Activated naive CD4-positive, alpha-beta T cell treated with anti-CD3 and anti-CD28 coated beads, Interleukin-2, amount 10 ng/mL, durations not matched to agents 7 days and 5 days (primary cell): Measurements from ENCODE around the gene SH3BP2.
A peak's percentile ranks its signal among the peaks of the same experiment; 100 is the strongest.

ENCODE experiments used
- CTCF ChIA-PET: fragments of 350-600 bp; sonication (Branson Sonifier 250); formaldehyde crosslinking; loops from one replicate; lab custom pipeline; 2021; ENCODE audit warnings: antibody characterized with exemption; lab: Charles Lee
- DNase-seq: peaks from one replicate; pipeline ENCODE4 v3.0.0-alpha.2; 2020
- H3K27ac Mint-ChIP-seq: one replicate; pipeline ENCODE4 v1.8.0; 2021; ENCODE audit warnings: mild to moderate bottlenecking, moderate library complexity, mixed read lengths
- H3K27me3 Mint-ChIP-seq: one replicate; pipeline ENCODE4 v1.8.0; 2021; ENCODE audit warnings: mild to moderate bottlenecking, mixed read lengths
- H3K36me3 Mint-ChIP-seq: one replicate; pipeline ENCODE4 v1.8.0; 2021; ENCODE audit warnings: mixed read lengths
- H3K4me1 Mint-ChIP-seq: one replicate; pipeline ENCODE4 v1.8.0; 2021; ENCODE audit warnings: mixed read lengths
- H3K4me3 Mint-ChIP-seq: one replicate; pipeline ENCODE4 v1.8.0; 2021; ENCODE audit warnings: mild to moderate bottlenecking, moderate library complexity, mixed read lengths
- H3K9me3 Mint-ChIP-seq: one replicate; pipeline ENCODE4 v1.8.0; 2021; ENCODE audit warnings: mixed read lengths

SH3BP2 gene

GRCh38 chr4:2859514-2859913 lies 66.6 kb downstream of the SH3BP2 start:
- Mint-ChIP-seq H3K27ac (peak overlapping the region; percentile 62), H3K9me3 (peaks cover 8% of the 10 kb centered on the region), H3K27me3 (no peaks in the 10 kb centered on the region), H3K36me3 (peaks cover 47% of the 10 kb centered on the region), H3K4me1 (peaks cover 59% of the 10 kb centered on the region), H3K4me3 (no peak overlapping the region)
- CTCF ChIA-PET, result no interaction called here
- no peak for DNase-seq

GRCh38 chr4:2860391-2861348 lies 67.8 kb downstream of the SH3BP2 start:
- peaks cover 61% of the 10 kb centered on the region for H3K4me1 Mint-ChIP-seq

GRCh38 chr4:2861631-2862436 lies 68.9 kb downstream of the SH3BP2 start:
- no peak overlapping the region for H3K27ac Mint-ChIP-seq

More at GRCh38 chr4:2860391-2861348, 67.8 kb downstream of the SH3BP2 start:
- DNase-seq, result no peak
- peak overlapping the region; percentile 51 for H3K27ac Mint-ChIP-seq
- H3K4me3 Mint-ChIP-seq, result no peak overlapping the region
- peaks cover 8% of the 10 kb centered on the region for H3K9me3 Mint-ChIP-seq
- peaks cover 39% of the 10 kb centered on the region for H3K36me3 Mint-ChIP-seq
- CTCF ChIA-PET, result no interaction called here
- H3K27me3 Mint-ChIP-seq, result no peaks in the 10 kb centered on the region

GRCh38 chr4:2862528-2862927 lies 69.6 kb downstream of the SH3BP2 start:
- H3K9me3 Mint-ChIP-seq, result peaks cover 8% of the 10 kb centered on the region
- H3K4me3 Mint-ChIP-seq, result no peak overlapping the region
- CTCF ChIA-PET, result interaction anchor here (0.8 kb wide), 1 partner anchor 21 kb away, joined by 3 read pairs; no protein-coding TSS in a partner anchor
- no peak for DNase-seq
- peaks cover 63% of the 10 kb centered on the region for H3K4me1 Mint-ChIP-seq
- H3K27me3 Mint-ChIP-seq, result no peaks in the 10 kb centered on the region
- peaks cover 32% of the 10 kb centered on the region for H3K36me3 Mint-ChIP-seq
- no peak overlapping the region for H3K27ac Mint-ChIP-seq

More at GRCh38 chr4:2861631-2862436, 68.9 kb downstream of the SH3BP2 start:
- Mint-ChIP-seq H3K4me3 (no peak overlapping the region), H3K27me3 (no peaks in the 10 kb centered on the region), H3K4me1 (peaks cover 58% of the 10 kb centered on the region), H3K36me3 (peaks cover 33% of the 10 kb centered on the region), H3K9me3 (peaks cover 8% of the 10 kb centered on the region)
- CTCF ChIA-PET, result interaction anchor here (0.8 kb wide), 1 partner anchor 20 kb away, joined by 3 read pairs; no protein-coding TSS in a partner anchor
- DNase-seq, result no peak

DNA sequence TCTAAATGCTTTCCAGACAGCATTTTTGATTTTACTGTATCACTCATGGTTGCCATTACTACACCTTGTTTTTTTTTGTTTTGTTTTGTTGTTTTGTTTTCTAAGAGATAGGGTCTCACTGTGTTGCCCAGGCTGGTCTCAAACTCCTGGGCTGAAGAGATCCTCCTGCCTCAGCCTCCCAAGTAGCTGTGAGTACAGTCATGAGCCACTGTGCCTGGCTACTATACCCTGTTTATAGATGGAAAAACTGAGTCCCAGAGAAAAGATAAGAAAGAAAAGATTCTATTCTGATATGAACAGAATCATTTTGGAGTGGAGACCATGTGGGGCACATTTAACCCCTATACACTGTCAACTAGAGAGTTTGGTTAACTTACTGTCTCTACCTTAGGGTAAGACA lies 70.8 kb downstream of the SH3BP2 start:
- no peak overlapping the region for H3K27ac Mint-ChIP-seq
- no peak for DNase-seq
- H3K4me3 Mint-ChIP-seq, result no peak overlapping the region
- peaks cover 8% of the 10 kb centered on the region for H3K9me3 Mint-ChIP-seq
- H3K4me1 Mint-ChIP-seq, result peaks cover 57% of the 10 kb centered on the region
- CTCF ChIA-PET, result no interaction called here
- H3K36me3 Mint-ChIP-seq, result peaks cover 25% of the 10 kb centered on the region
- no peaks in the 10 kb centered on the region for H3K27me3 Mint-ChIP-seq

GRCh38 chr4:2865196-2865780 lies 72.4 kb downstream of the SH3BP2 start:
- H3K27ac Mint-ChIP-seq, result no peak overlapping the region
- CTCF ChIA-PET, result no interaction called here

DNA sequence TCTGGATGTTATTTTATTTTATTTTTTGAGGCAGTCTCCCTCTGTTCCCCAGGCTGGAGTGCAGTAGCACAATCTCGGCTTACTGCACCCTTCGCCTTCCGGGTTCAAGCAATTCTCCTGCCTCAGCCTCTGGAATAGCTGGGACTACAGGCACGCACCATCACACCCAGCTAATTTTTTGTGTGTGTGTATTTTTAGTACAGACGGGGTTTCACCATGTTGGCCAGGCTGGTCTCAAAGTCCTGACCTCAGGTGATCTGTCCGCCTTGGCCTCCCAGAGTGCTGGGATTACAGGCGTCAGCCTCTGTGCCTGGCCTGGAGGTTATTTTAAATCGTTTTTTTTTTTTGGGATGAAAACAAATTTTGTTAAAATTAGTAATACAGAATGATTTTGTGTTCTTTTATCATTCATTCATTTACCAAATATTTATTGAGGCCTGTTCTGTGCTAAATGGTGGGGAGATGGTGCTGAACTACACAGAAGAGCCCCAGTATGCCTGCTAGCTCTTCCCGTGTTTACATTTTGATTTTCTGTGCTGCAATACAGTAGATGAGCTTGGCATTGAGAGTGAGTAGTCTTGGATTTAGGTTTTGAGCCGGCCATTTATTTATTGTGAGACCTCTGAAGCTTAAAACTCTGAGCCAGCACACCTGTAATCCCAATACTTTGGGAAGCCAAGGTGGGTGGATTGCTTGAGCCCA lies 73.4 kb downstream of the SH3BP2 start:
- Mint-ChIP-seq H3K36me3 (peaks cover 10% of the 10 kb centered on the region), H3K27ac (no peak overlapping the region), H3K4me3 (no peak overlapping the region), H3K4me1 (peaks cover 34% of the 10 kb centered on the region), H3K9me3 (no peaks in the 10 kb centered on the region), H3K27me3 (no peaks in the 10 kb centered on the region)
- DNase-seq, result no peak
- CTCF ChIA-PET, result interaction anchor here (0.5 to 1.5 kb wide), 2 partner anchors 15 to 263 kb away, joined by 3 read pairs; no protein-coding TSS in a partner anchor

More at GRCh38 chr4:2865196-2865780, 72.4 kb downstream of the SH3BP2 start:
- DNase-seq, result no peak
- peaks cover 40% of the 10 kb centered on the region for H3K4me1 Mint-ChIP-seq
- H3K9me3 Mint-ChIP-seq, result peaks cover 2% of the 10 kb centered on the region
- no peaks in the 10 kb centered on the region for H3K27me3 Mint-ChIP-seq
- peaks cover 14% of the 10 kb centered on the region for H3K36me3 Mint-ChIP-seq
- H3K4me3 Mint-ChIP-seq, result no peak overlapping the region

DNA sequence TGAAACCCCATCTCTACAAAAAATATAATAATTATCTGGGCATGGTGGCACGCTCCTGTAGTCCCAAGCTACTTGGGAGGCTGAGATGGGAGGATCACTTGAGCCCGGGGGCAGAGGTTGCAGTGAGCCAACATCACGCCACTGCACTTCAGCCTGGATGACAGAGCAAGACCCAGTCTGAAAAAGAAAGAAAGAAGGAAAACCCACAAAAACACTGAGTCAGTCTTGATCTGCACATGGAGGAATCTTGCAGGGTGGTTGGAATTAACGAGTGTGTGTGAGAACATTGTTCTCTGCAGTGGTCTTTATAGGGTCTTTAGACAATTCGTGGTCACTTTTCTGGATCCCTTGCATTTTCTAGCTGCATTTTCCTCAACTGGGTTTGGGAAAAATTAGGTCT lies 74.0 kb downstream of the SH3BP2 start:
- peaks cover 14% of the 10 kb centered on the region for H3K36me3 Mint-ChIP-seq
- no peak for DNase-seq
- H3K4me3 Mint-ChIP-seq, result no peak overlapping the region
- H3K27me3 Mint-ChIP-seq, result no peaks in the 10 kb centered on the region
- peaks cover 34% of the 10 kb centered on the region for H3K4me1 Mint-ChIP-seq
- H3K27ac Mint-ChIP-seq, result no peak overlapping the region
- CTCF ChIA-PET, result interaction anchor here (1.5 kb wide), 1 partner anchor 16 kb away, joined by 3 read pairs; no protein-coding TSS in a partner anchor
- H3K9me3 Mint-ChIP-seq, result no peaks in the 10 kb centered on the region

DNA sequence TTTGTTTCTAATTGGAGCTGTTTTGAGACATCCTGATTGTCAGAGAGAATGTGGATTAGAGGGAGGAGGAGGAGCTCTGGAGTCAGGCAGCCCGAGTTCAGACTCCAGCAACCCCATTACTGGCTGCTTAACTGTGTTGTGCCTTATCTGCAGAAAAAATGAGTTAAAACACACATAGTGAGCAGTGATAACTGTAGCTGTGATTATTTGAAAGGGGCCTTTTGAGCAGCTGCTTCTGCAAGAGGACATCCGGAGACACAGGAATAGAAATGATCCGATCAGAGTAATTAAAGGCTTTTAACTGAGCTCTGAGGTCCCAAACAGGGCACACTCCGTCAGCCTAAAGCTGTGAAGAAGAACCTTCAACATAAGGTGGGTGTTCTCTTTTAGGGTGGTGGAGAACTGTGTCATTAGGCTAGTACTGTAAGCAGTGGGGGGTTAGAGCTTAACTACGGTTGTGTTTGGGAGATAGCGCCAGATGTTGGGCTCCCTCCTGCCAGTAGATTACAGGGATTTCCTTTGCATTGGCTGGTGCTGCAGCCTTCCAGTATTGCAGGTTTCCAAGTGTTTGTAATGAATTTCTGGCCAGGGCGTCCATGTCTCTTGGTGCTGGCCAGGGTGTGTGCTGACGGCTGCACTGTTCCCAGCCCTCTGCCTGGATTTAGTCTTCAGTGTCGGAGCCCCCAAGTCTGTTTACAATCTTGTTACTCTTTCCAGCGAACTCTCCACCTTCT lies 75.0 kb downstream of the SH3BP2 start:
- Mint-ChIP-seq H3K9me3 (no peaks in the 10 kb centered on the region), H3K36me3 (peaks cover 15% of the 10 kb centered on the region), H3K4me1 (peaks cover 29% of the 10 kb centered on the region), H3K4me3 (no peak overlapping the region), H3K27me3 (no peaks in the 10 kb centered on the region), H3K27ac (no peak overlapping the region)
- DNase-seq, result no peak
- CTCF ChIA-PET, result interaction anchor here (1.5 kb wide), 1 partner anchor 17 kb away, joined by 3 read pairs; no protein-coding TSS in a partner anchor

GRCh38 chr4:2868877-2869487 lies 76.1 kb downstream of the SH3BP2 start:
- Mint-ChIP-seq H3K27me3 (no peaks in the 10 kb centered on the region), H3K9me3 (no peaks in the 10 kb centered on the region), H3K36me3 (peaks cover 12% of the 10 kb centered on the region), H3K27ac (no peak overlapping the region), H3K4me1 (peaks cover 29% of the 10 kb centered on the region), H3K4me3 (no peak overlapping the region)
- CTCF ChIA-PET, result no interaction called here
- DNase-seq, result no peak

DNA sequence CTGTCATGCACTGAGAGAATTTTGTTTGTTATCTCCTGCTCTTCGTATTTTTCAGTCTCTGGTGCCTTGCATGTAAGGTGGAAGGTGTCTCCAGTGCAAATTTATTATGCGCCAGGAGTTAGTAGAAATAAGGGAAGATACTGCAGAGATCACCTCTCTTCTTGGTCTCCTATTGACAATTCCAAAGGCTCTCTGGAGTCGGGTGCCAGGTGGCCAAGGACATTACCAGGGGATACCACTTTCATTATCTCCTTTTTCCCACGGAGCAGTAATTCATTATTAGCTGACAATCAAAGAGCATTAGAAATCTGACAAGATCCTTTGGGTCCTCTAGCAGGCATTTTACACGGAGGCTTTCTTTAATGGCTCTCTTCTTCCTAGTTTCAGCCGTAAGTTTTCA lies 76.8 kb downstream of the SH3BP2 start:
- Mint-ChIP-seq H3K9me3 (no peaks in the 10 kb centered on the region), H3K27ac (no peak overlapping the region), H3K36me3 (peaks cover 12% of the 10 kb centered on the region), H3K27me3 (no peaks in the 10 kb centered on the region), H3K4me1 (peaks cover 29% of the 10 kb centered on the region), H3K4me3 (no peak overlapping the region)
- no peak for DNase-seq
- CTCF ChIA-PET, result no interaction called here

DNA sequence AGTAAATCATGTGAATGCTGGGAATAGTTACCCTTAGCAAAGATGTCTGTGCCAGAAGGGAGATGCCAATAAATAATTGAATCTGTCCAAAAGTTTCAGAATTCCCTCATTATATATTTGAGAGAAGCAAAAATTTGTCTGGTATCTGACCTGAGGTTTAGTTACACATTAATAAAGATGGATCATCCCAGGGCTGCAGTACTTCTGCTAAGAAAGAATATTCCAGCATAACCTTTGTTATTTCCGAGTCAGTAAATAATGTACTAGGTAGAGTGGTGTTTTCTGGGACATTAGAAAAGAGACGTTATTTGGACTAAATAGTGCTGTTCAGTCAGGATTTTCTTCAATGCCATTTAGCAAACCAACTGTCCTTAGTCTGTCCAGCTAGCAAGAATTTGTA lies 77.2 kb downstream of the SH3BP2 start:
- CTCF ChIA-PET, result no interaction called here
- Mint-ChIP-seq H3K4me3 (no peak overlapping the region), H3K4me1 (peaks cover 26% of the 10 kb centered on the region), H3K9me3 (no peaks in the 10 kb centered on the region), H3K27me3 (no peaks in the 10 kb centered on the region), H3K36me3 (peaks cover 12% of the 10 kb centered on the region), H3K27ac (no peak overlapping the region)
- no peak for DNase-seq
